GM19025 (cell line): ENCODE measurements around the gene SULT1C4.
"Not testable (repeated sequence)": the region's sequence is repeated elsewhere in the genome, so short reads cannot be mapped to it uniquely, and the experiment has no call there.

ENCODE experiments used
- ATAC-seq: cut with Tn5 transposase; IDR thresholded peaks from one replicate; pipeline ENCODE4 v1.9.1; 2021; ENCODE audit warnings: mild to moderate bottlenecking, low read depth, moderate library complexity; ENCODE audit not compliant: unreplicated experiment

Gene SULT1C4

DNA sequence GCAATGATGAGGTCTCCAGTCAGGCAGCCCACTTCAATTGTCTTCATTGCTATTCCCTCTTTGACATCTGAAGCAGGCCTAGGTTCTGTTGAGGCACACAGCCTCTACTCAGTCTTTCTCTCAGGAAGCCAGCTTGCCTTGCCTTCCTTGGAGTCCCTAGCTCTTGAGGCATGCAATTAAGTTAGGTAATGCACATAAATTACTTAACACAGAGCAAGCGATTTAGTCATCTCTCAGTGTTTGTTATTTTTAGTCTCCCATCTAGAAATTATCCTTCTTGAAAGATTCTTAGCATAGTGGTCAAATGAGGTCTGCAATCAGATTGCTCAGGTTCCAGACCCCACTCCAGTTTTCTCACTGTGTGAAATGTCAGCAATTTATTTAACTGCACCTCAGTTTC, 32.0 kb downstream of the SULT1C4 start:
- ATAC-seq = no peak

DNA sequence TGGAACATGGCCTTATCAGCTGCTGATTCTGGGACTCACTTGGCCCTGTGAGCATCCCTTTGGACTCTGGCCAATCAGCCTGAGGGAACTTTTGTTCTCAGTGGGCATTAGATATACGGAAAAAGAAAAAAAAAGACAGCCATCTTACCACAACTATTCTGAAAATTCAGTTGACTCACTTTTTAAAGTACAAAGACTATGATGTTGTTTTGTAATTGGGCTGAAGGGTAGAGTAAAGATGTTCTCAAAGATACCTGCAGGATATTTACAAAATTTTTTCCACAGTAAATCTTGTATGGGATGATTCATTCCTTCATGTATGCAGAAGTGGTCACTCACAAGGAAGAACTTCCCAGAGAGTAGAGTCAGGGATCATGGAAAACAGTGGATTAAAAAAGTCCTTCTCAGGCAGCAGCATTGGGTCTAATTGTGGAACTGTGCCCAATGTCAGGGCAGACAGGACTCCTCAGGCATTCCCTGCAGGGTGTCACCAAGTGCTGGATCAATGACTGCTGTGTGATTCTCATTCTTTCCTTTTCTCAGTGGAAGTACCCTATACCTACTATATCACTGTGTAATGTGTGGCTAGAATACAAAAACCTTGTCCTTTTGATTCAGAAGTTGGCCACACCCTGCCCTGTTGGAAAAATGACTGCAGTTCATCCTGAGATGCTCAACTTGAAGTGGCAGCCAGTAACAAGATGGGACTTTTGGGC, 35.4 kb downstream of the SULT1C4 start:
- no peak for ATAC-seq

DNA sequence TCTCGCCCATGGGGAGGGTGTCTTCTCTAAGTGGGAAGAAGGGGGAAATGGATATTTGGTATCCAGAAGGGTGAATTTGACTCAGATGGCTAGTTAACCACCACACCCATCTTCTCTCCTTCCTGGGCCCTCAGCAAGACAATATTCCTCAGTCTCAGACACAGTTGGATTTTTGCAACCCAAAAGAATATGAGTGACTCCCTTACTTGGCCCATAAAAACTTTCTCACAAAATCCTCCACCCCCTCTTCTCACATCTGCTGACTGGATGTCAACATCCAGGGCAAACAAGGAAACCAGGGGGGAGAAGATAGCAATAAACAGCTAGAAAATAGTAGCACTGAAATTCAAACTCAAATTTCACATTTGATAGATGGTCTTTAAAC, 35.9 kb downstream of the SULT1C4 start:
- no peak for ATAC-seq

DNA sequence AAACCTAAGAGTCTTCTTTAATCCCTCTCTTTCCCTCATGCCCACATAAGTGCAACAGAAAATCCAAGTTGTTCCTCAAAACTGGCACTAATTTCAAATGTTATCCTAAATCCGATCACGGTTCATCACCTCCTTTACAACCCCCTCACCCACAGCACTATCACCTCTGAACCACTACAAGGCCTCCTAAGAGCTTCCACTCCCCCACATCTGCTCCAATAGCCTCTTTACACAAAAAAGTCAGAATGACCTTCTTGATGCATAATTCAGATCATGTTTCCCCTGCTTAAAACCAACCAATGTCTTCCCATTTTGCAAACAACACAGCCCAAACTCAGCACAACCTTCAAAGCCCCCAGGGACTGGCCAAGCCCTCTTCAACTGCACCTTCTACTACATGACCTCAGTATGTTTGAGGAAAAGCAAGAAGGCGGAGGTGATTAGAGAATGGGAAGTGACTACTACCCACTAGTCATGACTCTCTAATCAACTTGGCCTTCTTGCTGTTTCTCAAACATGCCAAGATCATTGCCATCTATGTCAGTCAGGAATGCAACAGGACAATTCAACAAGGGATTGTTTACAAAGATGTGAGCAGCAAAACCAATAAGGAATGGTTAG, 36.6 kb downstream of the SULT1C4 start:
- ATAC-seq = no peak

DNA sequence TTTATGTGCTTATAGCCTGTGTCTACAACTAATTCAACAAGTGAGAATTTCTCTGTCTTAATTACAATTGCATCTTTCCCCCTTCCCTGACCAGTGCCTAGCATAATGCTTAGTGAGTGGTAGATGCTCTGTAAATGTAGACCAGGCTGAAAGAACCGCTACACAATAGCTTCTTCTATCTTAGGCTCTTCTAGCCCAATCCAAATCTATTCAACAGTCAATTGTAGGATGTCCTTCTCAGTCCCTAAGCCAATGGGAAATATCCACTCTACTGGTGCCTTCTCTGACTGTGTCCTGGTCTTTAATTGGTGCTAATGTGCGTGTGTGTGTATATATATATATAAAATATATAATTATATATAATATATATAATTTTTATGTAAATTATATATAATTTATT, 37.2 kb downstream of the SULT1C4 start:
- no peak for ATAC-seq

DNA sequence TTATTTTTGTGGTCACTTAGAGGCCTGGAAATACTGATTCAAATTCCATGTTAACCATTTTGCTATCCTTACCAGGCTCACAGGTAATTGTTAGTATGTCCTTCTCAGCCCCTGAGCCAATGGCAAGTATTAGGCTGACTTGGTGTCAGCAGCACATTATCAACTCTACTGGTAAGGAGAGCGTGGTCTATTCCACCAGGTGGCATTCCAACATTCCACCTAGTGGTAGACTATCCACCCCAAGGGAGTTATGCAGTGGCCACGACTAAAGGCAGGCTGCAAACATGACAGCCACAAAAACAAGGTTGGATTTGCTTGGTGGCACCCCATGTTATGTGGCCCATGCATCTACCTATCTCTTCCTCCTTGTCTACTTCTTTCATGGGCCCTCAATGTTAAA, 39.5 kb downstream of the SULT1C4 start:
- ATAC-seq = no peak

DNA sequence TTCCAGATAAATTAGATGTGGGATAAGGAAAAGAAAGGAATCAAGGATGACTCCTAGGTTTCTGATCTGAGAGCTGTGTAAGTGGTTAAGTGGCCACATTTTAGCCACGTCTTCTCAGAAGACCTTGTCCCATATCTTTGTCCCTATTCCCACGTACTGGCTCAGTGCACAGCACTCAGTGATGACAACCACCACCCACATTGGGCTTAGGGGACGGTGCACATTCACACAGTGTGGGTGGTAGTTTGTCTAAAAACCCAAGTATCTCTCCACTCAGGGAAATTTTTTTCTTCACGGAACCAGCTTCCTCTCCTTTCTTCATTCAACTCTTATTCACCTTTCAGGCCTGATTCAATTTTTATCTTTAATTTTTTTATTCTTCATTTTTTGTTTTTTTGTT, 40.7 kb downstream of the SULT1C4 start:
- no peak for ATAC-seq

DNA sequence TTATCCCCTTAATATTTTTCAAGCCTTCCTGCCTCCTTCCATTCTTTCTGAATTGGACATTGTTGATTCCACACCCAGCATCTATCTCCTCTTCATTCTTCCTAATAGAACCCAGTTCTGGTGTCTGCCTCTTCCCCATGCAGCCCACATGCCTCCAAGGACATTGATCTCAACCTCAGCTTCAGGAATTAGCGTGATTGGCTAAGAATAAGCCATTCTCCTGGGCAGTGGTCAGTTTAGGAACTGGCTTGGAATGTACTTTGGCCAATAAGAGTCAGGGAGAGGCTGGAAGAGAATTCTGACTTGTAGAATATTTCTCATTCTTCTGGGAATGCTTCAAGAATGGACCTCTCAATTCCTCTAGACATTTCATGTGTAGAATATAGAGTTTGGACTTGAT, 45.3 kb downstream of the SULT1C4 start:
- no peak for ATAC-seq

DNA sequence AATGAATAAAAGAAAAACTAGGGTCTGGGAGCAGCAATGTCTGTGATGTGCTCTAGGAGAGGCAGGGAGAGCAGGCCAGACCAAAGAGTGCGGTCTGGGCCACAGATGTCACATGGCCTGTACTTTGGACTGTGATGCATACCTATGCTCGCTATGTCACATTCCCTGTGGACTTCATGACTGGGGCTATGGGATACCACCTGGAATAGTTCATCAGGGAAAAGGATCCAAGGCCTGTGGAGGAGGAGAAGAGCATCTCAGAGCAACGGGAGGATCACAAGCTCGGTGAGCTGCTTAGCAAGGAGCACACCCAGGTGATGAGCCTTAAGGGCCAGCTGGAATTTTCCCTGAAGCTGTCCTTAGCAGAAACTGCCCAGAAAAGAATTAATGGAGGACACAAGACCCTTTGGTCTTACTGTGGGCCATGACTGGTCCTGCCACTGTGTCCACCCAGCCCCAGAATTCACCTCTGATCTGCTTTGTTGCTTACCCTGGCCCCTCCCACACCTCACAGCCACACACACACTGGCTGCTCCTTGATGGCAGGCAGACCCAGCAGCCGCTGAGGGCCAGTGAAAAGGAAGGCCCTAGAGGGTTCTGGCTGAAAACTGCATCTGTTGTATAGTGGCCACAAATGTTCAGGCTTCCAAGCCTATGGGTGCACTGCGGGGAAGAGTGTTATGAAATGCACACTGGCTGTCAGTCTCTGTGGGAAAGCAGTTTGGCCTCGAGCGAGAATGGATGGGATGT, 45.9 kb downstream of the SULT1C4 start:
- ATAC-seq = no peak

DNA sequence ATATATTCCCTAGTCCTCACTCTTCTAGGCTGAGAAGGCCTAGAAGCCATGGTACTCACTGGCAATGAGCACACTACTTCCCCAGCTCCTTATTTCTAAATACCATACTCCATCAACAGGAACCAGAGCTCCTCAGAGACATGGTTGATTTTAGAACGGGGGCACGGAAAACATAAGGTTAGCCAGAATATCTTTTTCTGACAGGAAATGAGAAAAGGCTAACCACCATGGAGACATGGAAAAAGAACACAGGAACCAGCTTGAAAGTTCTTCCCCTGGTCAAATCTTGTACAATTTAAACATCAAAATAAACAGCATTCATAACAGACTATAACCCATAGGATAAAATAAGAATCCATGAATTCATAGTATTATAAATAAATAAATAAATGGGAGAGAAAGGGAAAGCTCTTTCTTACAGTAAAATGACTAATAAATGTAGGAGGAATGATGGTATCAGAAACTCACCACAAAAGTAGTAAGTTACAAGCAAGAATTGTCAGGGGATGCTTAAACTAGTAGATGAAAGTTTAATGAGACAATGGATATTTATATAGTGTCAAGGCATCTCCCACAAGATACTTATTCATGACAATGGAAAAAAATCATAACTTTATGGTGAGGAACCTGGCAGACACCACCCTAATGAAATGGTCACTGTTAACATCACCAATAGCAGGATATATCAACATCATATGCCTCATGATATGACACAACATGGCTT, 50.7 kb downstream of the SULT1C4 start:
- ATAC-seq = no peak

DNA sequence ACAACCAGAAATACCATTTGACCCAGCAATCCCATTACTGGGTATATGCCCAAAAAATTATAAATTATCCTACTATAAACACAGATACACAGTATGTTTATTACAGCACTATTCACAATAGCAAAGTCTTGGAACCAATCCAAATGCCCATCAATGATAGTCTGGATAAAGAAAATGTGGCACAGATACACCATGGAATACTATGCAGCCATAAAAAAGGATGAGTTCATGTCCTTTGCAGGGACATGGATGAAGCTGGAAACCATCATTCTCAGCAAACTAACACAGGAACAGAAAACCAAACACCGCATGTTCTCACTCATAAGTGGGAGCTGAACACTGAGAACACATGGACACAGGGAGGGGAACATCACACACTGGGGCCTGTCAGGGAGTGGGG, 57.8 kb downstream of the SULT1C4 start:
- ATAC-seq = not testable (repeated sequence)

DNA sequence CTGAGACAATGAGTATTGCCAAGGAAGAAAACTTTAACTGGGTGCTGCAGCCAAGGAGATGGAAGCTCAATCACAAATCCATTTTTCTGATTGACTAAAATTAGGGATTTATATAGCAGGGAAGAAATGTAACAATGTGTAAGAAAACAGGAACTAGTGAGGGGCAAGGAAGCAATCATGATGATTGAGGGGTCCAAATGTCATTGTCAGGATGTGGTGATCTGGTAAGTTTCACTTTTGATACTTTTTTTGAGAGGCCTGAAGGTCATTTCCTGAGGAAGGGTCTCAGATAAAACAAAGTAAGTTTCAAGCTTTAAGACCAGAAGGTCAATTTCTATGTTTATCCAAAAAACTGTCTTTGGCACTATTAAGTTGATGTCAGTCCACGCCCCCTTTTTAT, 59.2 kb downstream of the SULT1C4 start:
- no peak for ATAC-seq
